HepG2 (cell line): Measurements from ENCODE around the gene FSD2. TPM values are rescaled to one million over a fixed set of nuclear protein-coding genes. Genes with fewer than 3 reads are reported as not detected.

Experiments used
- AGO2 ChIP-seq: fragments of 200-400 bp; formaldehyde crosslinking; optimal IDR thresholded peaks from 2 replicates; pipeline ENCODE3; 2017; ENCODE audit warnings: mild to moderate bottlenecking, low read depth, low read length, moderate library complexity
- BORCS8-MEF2B ChIP-seq: sonication (generic); formaldehyde crosslinking; IDR thresholded peaks from 2 replicates; pipeline ENCODE4 v1.8.0; 2022; ENCODE audit warnings: mild to moderate bottlenecking, missing genetic modification reagents
- DNMT1 ChIP-seq: sonication (generic); formaldehyde crosslinking; IDR thresholded peaks from 2 replicates; pipeline ENCODE4 v1.5.1; 2020; ENCODE audit warnings: mild to moderate bottlenecking, missing genetic modification reagents
- EHMT2 ChIP-seq: fragments of 200-600 bp; sonication (generic); IDR thresholded peaks from 2 replicates; pipeline ENCODE4 v1.7.0; 2017; ENCODE audit warnings: antibody characterized with exemption, low read depth, low read length, borderline replicate concordance
- FIP1L1 ChIP-seq: fragments of 200-400 bp; formaldehyde crosslinking; IDR thresholded peaks from 2 replicates; pipeline ENCODE4 v1.6.1; 2018; ENCODE audit warnings: low read depth, mild to moderate bottlenecking, low read length, moderate library complexity, borderline replicate concordance; ENCODE audit not compliant: insufficient read depth
- GLI4 ChIP-seq: sonication (generic); formaldehyde crosslinking; IDR thresholded peaks from 2 replicates; pipeline ENCODE4 v1.5.1; 2020; ENCODE audit warnings: missing genetic modification reagents, mild to moderate bottlenecking, moderate library complexity, borderline replicate concordance
- GZF1 ChIP-seq: sonication (generic); formaldehyde crosslinking; IDR thresholded peaks from 2 replicates; pipeline ENCODE4 v1.5.1; 2020; ENCODE audit warnings: mild to moderate bottlenecking, missing genetic modification reagents
- HNF4A ChIP-seq: sonication (generic); formaldehyde crosslinking; IDR thresholded peaks from 2 replicates; pipeline ENCODE4 v1.4.0; 2020; ENCODE audit warnings: missing genetic modification reagents
- IKZF5 ChIP-seq: IDR thresholded peaks from 2 replicates; pipeline ENCODE4 v1.6.1; 2018; ENCODE audit warnings: missing genetic modification reagents, mild to moderate bottlenecking, missing compliant biosample characterization
- ISL2 ChIP-seq: sonication (generic); formaldehyde crosslinking; IDR thresholded peaks from 2 replicates; pipeline ENCODE4 v1.5.0; 2020; ENCODE audit warnings: missing genetic modification reagents
- MNT ChIP-seq: fragments of 450-650 bp; IDR thresholded peaks from 2 replicates; pipeline ENCODE4 v1.6.1; 2016
- NCOR1 ChIP-seq: fragments of 200-600 bp; sonication (generic); IDR thresholded peaks from 2 replicates; pipeline ENCODE4 v1.7.0; 2017; ENCODE audit warnings: antibody characterized with exemption, low read length, borderline replicate concordance
- NFE2L1 ChIP-seq: sonication (generic); formaldehyde crosslinking; IDR thresholded peaks from 2 replicates; pipeline ENCODE4 v1.4.0; 2020; ENCODE audit warnings: missing genetic modification reagents, mild to moderate bottlenecking, borderline replicate concordance
- PHF8 ChIP-seq: sonication (generic); formaldehyde crosslinking; IDR thresholded peaks from 2 replicates; pipeline ENCODE4 v1.5.0; 2020; ENCODE audit warnings: missing genetic modification reagents
- SIX1 ChIP-seq: sonication (generic); formaldehyde crosslinking; IDR thresholded peaks from 2 replicates; pipeline ENCODE4 v1.4.0; 2020; ENCODE audit warnings: missing genetic modification reagents, borderline replicate concordance
- SMARCE1 ChIP-seq: fragments of 450-650 bp; IDR thresholded peaks from 2 replicates; pipeline ENCODE4 v1.6.1; 2017; ENCODE audit warnings: borderline replicate concordance
- SOX6 ChIP-seq, 2 experiments: fragments of 450-650 bp in 1 of 2; sonication (generic) in 1 of 2; formaldehyde crosslinking in 1 of 2; IDR thresholded peaks; 2 replicates each; pipeline versions ENCODE4 v1.4.0 to v1.6.1; 2017 to 2020; ENCODE audit warnings: antibody characterized with exemption in 1 of 2, mild to moderate bottlenecking in 1 of 2, missing genetic modification reagents in 1 of 2
- SRY ChIP-seq: sonication (generic); formaldehyde crosslinking; IDR thresholded peaks from 2 replicates; pipeline ENCODE4 v1.8.0; 2022; ENCODE audit warnings: mild to moderate bottlenecking, missing genetic modification reagents
- ZC3H13 ChIP-seq: sonication (generic); formaldehyde crosslinking; IDR thresholded peaks from 2 replicates; pipeline ENCODE4 v1.8.1; 2023; ENCODE audit warnings: mild to moderate bottlenecking, missing genetic modification reagents, moderate library complexity
- ZFP36L1 ChIP-seq: sonication (generic); formaldehyde crosslinking; IDR thresholded peaks from 2 replicates; pipeline ENCODE4 v1.8.0; 2022; ENCODE audit warnings: mild to moderate bottlenecking, missing genetic modification reagents, moderate library complexity
- ZNF256 ChIP-seq: sonication (generic); formaldehyde crosslinking; conservative IDR thresholded peaks from 2 replicates; pipeline ENCODE4 v1.4.0; 2020; ENCODE audit warnings: missing genetic modification reagents
- ZNF430 ChIP-seq: sonication (generic); formaldehyde crosslinking; IDR thresholded peaks from 2 replicates; pipeline ENCODE4 v1.9.0; 2021; ENCODE audit warnings: mild to moderate bottlenecking, missing genetic modification reagents
- ZNF776 ChIP-seq: sonication (generic); formaldehyde crosslinking; IDR thresholded peaks from 2 replicates; pipeline ENCODE4 v1.4.0; 2020; ENCODE audit warnings: mild to moderate bottlenecking, missing genetic modification reagents
- ZNF784 ChIP-seq: sonication (generic); formaldehyde crosslinking; IDR thresholded peaks from 2 replicates; pipeline ENCODE4 v1.5.1; 2020; ENCODE audit warnings: missing genetic modification reagents, mild to moderate bottlenecking, borderline replicate concordance
- ZNF792 ChIP-seq: IDR thresholded peaks from 2 replicates; pipeline ENCODE4 v1.6.1; 2016
- ZUFSP ChIP-seq: sonication (generic); formaldehyde crosslinking; IDR thresholded peaks from 2 replicates; pipeline ENCODE4 v1.9.0; 2021; ENCODE audit warnings: missing genetic modification reagents, mild to moderate bottlenecking, borderline replicate concordance
- polyA plus RNA-seq, 8 experiments: library from polyadenylated mRNA; depleted of rRNA in 3 of 8; stranded (reverse) in 7 of 8; unstranded in 1 of 8; fragments of >200 nt; fragmentation: Illumina TruSeq in 4 of 8; extraction: Trizol in 4 of 8; gene quantifications; 2 replicates each; pipeline versions ENCODE4 v1.2.1 to v1.2.3, GENCODE V29; 2011 to 2016; ENCODE audit warnings: low read depth in 4 of 8, missing spikeins in 1 of 8, mixed read lengths in 1 of 8; ENCODE audit not compliant: insufficient read depth in 1 of 8
- total RNA-seq, 5 experiments: library from RNA; depleted of rRNA; stranded (reverse); fragments of >200 nt; fragmentation: Illumina TruSeq; extraction: Trizol; gene quantifications; 2 replicates each; pipeline ENCODE4 v1.2.3, GENCODE V29; 2016; ENCODE audit warnings: low read depth in 1 of 5

Gene FSD2
- total and polyA plus RNA-seq, 2 of the 13 experiments (the other 11 are each of a cell fraction or from before 2014, with no cell fraction given), result not detected

- TF ChIP-seq ZUFSP, result no peak
- no peak for TF ChIP-seq IKZF5 (CRISPR knock-in tag)
- no peak for TF ChIP-seq ZNF256 (CRISPR knock-in tag)
- TF ChIP-seq GZF1 (CRISPR knock-in tag), result no peak
- no peak for TF ChIP-seq ZNF776 (CRISPR knock-in tag)
- no peak for TF ChIP-seq BORCS8-MEF2B (CRISPR knock-in tag)
- TF ChIP-seq ZNF784 (CRISPR knock-in tag), result no peak
- no peak for TF ChIP-seq DNMT1 (CRISPR knock-in tag)
- TF ChIP-seq NCOR1, result peak; percentile 71; the same call in 1 of the 2 replicates
- no peak for TF ChIP-seq NFE2L1 (CRISPR knock-in tag)
- TF ChIP-seq SMARCE1, result no peak
- no peak for TF ChIP-seq AGO2
- TF ChIP-seq ZC3H13 (CRISPR knock-in tag), result no peak
- peak; percentile 62; the same call in 1 of the 2 replicates for TF ChIP-seq SIX1 (CRISPR knock-in tag)
- peak; percentile 93 for TF ChIP-seq HNF4A (CRISPR knock-in tag)
- TF ChIP-seq ZNF792, result 0 out of 2 replicates have a peak, but pooled peaks have one; percentile 22
- TF ChIP-seq ZNF430 (CRISPR knock-in tag), result peak; percentile 75
- TF ChIP-seq SRY, result no peak
- TF ChIP-seq FIP1L1, result no peak
- TF ChIP-seq ISL2 (CRISPR knock-in tag), result 0 out of 2 replicates have a peak, but pooled peaks have one; percentile 28
- no peak for TF ChIP-seq GLI4 (CRISPR knock-in tag)
- TF ChIP-seq PHF8 (CRISPR knock-in tag), result 0 out of 2 replicates have a peak, but pooled peaks have one; percentile 22
- TF ChIP-seq ZFP36L1, result no peak
- TF ChIP-seq SOX6 (IDR thresholded peaks at IDR 0.05), result no peak
- peak; percentile 59 for TF ChIP-seq SOX6 (CRISPR knock-in tag; IDR thresholded peaks at IDR 0.05)
- TF ChIP-seq EHMT2, result peak; percentile 33; the same call in 1 of the 2 replicates
- no peak for TF ChIP-seq MNT
Measured at GRCh38 chr15:82763361-82764116, 42.3 kb downstream of the FSD2 start (continued).
